GM12878 (cell line): Measurements from ENCODE around the gene UBASH3A.

Experiments used
- BCLAF1 ChIP-seq: fragments of 450-650 bp; IDR thresholded peaks from 2 replicates; pipeline ENCODE4 v1.6.1; 2017; ENCODE audit warnings: antibody characterized with exemption, mild to moderate bottlenecking, moderate library complexity
- CBX5 ChIP-seq: sonication (generic); IDR thresholded peaks from 2 replicates; pipeline ENCODE4 v1.6.1; 2016; ENCODE audit warnings: low read depth, moderate library complexity, mild to moderate bottlenecking, inconsistent platforms
- CEBPZ ChIP-seq: fragments of 150-350 bp; IDR thresholded peaks from 2 replicates; pipeline ENCODE4 v1.6.1; 2016; ENCODE audit warnings: low read depth, low read length
- CTCF ChIP-seq, 3 experiments: IDR thresholded peaks in 2 of 3; conservative IDR thresholded peaks in 1 of 3; 2 replicates each; pipeline ENCODE4 v1.5.1; 2011; ENCODE audit warnings: low read depth in 3 of 3, low read length in 3 of 3, mild to moderate bottlenecking in 3 of 3, control low read depth in 2 of 3, moderate library complexity in 2 of 3, inconsistent platforms in 1 of 3, mixed read lengths in 1 of 3; ENCODE audit not compliant: control insufficient read depth in 2 of 3, insufficient read depth in 1 of 3; ENCODE audit errors: extremely low read depth in 1 of 3
- EED ChIP-seq: sonication (generic); IDR thresholded peaks from 2 replicates; pipeline ENCODE4 v1.6.1; 2016; ENCODE audit warnings: antibody characterized with exemption, low read depth
- EZH2 ChIP-seq: IDR thresholded peaks from 2 replicates; pipeline ENCODE4 v1.6.1; 2012; ENCODE audit warnings: low read depth, mild to moderate bottlenecking, control low read depth, inconsistent platforms, low read length, borderline replicate concordance; ENCODE audit not compliant: control insufficient read depth
- HCFC1 ChIP-seq: fragments of 150-350 bp; IDR thresholded peaks from 2 replicates; pipeline ENCODE4 v1.6.1; 2014; ENCODE audit warnings: low read length
- HDAC2 ChIP-seq: fragments of 200-600 bp; sonication (generic); IDR thresholded peaks from 2 replicates; pipeline ENCODE4 v1.6.1; 2017
- IKZF1 ChIP-seq: fragments of 450-650 bp; conservative IDR thresholded peaks from 2 replicates; pipeline ENCODE4 v1.6.1; 2017; ENCODE audit warnings: antibody characterized with exemption, mild to moderate bottlenecking
- NFYB ChIP-seq: IDR thresholded peaks from 2 replicates; pipeline ENCODE4 v1.6.1; 2011; ENCODE audit warnings: low read depth, mild to moderate bottlenecking, low read length, improper control_type of control experiment, moderate library complexity; ENCODE audit not compliant: insufficient read depth
- POLR2A ChIP-seq: IDR thresholded peaks from 2 replicates; pipeline ENCODE4 v1.6.1; 2011; ENCODE audit warnings: low read depth, mild to moderate bottlenecking, low read length
- POLR2AphosphoS5 ChIP-seq: IDR thresholded peaks from 2 replicates; pipeline ENCODE4 v1.6.1; 2011; ENCODE audit warnings: mild to moderate bottlenecking, low read length, inconsistent platforms
- SUZ12 ChIP-seq: fragments of 200-600 bp; sonication (generic); IDR thresholded peaks from one replicate; pipeline ENCODE4 v1.6.1; 2018; ENCODE audit warnings: antibody characterized with exemption, mild to moderate bottlenecking; ENCODE audit not compliant: unreplicated experiment
- ZNF687 ChIP-seq: fragments of 450-650 bp; IDR thresholded peaks from 2 replicates; pipeline ENCODE4 v1.6.1; 2017; ENCODE audit warnings: mild to moderate bottlenecking, moderate library complexity

GRCh38 chr21:42406866-42407265 lies 3.2 kb downstream of the UBASH3A start:
- no peak for TF ChIP-seq POLR2AphosphoS5
- no peak for TF ChIP-seq SUZ12
- TF ChIP-seq CTCF (IDR thresholded peaks at IDR 0.05 in 2 of 3, conservative IDR thresholded peaks at IDR 0.05 in 1 of 3; ENCODE audit: control insufficient read depth in 2 of 3, extremely low read depth in 1 of 3, insufficient read depth in 1 of 3, low read depth in 3 of 3, low read length in 3 of 3) = no peak
- no peak for TF ChIP-seq IKZF1
- TF ChIP-seq POLR2A = no peak
- TF ChIP-seq HDAC2 = no peak
- TF ChIP-seq CEBPZ = no peak
- no peak for TF ChIP-seq BCLAF1
- no peak for TF ChIP-seq HCFC1
- TF ChIP-seq EZH2 = no peak
- TF ChIP-seq NFYB = no peak
- no peak for TF ChIP-seq CBX5
- TF ChIP-seq EED = no peak
- TF ChIP-seq ZNF687 = no peak
